Tibial artery (tissue), 4 donors: ENCODE data around the gene ERC2.

ENCODE experiments used
- DNase-seq, 2 donors: peaks; one replicate each; pipeline ENCODE4 v3.0.0-alpha.2; 2019
- H3K27ac ChIP-seq, 2 donors: fragments of 200-600 bp; sonication (generic) in 1 of 2; 1 replicate in 1 of 2; 2 replicates in 1 of 2; pipeline ENCODE4 v1.5.1; 2018 to 2019; ENCODE audit warnings: mild to moderate bottlenecking in 1 of 2
- H3K27me3 ChIP-seq, 2 donors: fragments of 200-600 bp; sonication (generic) in 1 of 2; one replicate each; pipeline versions ENCODE4 v1.5.1 to v1.6.0; 2016 to 2019
- H3K36me3 ChIP-seq, 3 donors: fragments of 200-600 bp; sonication (generic) in 2 of 3; one replicate each; pipeline ENCODE4 v1.5.1; 2016 to 2019; ENCODE audit warnings: mild to moderate bottlenecking in 2 of 3
- H3K4me1 ChIP-seq, 4 donors: fragments of 200-600 bp; sonication (generic) in 2 of 4; 1 replicate in 3 of 4; 2 replicates in 1 of 4; pipeline ENCODE4 v1.5.1; 2016 to 2019
- H3K4me3 ChIP-seq, 2 donors: fragments of 200-600 bp; sonication (generic) in 1 of 2; 1 replicate in 1 of 2; 2 replicates in 1 of 2; pipeline ENCODE4 v1.5.1; 2018 to 2019; ENCODE audit warnings: mild to moderate bottlenecking in 2 of 2
- H3K9me3 ChIP-seq, 3 donors: fragments of 200-600 bp; sonication (generic) in 1 of 3; one replicate each; pipeline ENCODE4 v1.5.1; 2016 to 2019
- CTCF ChIP-seq, 2 experiments: fragments of 200-600 bp in 1 of 2; fragments of 450-650 bp in 1 of 2; IDR thresholded peaks; one replicate each; pipeline ENCODE4 v1.5.1; 2017 to 2019; ENCODE audit warnings: antibody characterized with exemption in 2 of 2, mild to moderate bottlenecking in 1 of 2, moderate library complexity in 1 of 2
- intact Hi-C: fragments of 100-400 bp; cut with DNase I; formaldehyde crosslinking; loops from one replicate; pipeline ENCODE4 v1.15.0; 2023; ENCODE audit warnings: low total_unique reads

The ERC2 gene

DNA sequence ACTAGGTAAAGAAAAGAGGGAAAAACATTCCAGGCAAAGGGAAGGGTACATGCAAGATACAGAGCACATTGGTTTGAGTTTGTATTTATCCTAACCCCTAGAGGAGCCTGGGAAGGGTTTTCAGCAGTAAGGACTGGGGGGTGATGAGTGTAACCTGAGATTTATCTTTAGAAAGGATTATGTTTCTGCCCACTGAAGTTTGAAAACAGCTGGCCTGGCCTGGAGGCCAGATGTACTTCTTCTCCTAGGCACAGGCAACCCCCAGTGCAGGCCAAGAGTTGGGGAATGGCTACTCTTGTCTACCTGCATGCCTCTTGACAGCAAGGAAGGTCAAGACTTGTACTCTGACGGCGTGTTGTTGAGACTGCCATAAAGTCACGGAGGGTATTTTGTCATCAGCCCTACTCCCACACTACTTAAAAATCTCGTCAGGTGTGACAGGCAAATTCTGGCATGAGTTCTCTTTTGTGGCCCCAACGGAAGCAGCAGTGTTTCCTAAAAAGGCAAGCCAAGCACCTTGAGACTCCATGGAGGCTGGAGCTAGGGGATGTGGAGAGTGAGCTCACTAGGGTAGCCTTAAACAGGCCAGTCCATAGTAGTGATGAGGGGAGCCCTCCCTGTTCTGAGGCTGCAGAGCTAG lies 739.7 kb downstream of the ERC2 start:
- no peak overlapping the region for H3K27ac ChIP-seq
- no peaks in the 10 kb centered on the region for H3K9me3 ChIP-seq
- intact Hi-C loops, result no loop called here
- no peaks in the 10 kb centered on the region for H3K36me3 ChIP-seq
- no peak overlapping the region for H3K4me3 ChIP-seq
- no peaks in the 10 kb centered on the region for H3K4me1 ChIP-seq
- no peak for TF ChIP-seq CTCF (IDR thresholded peaks at IDR 0.05)
- no peak for DNase-seq
- peaks cover 0 to 4% of the 10 kb centered on the region in 2 donors for H3K27me3 ChIP-seq

DNA sequence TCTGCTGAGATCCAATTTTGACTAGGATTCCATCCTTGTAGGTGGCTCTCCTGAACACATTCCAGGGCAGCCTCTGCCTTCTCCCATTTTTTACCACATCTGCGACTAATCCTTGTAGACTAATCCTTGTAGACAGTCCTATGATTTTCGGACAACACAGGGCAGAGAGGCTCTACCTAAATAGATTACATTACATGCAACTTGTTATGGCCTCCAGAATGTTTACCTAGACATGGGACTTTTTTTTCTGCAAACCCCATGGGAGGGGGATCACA lies 741.8 kb downstream of the ERC2 start:
- no peak for DNase-seq
- H3K4me3 ChIP-seq, result no peak overlapping the region
- no peaks in the 10 kb centered on the region for H3K9me3 ChIP-seq
- no peaks in the 10 kb centered on the region for H3K36me3 ChIP-seq
- intact Hi-C loops, result no loop called here
- H3K27ac ChIP-seq, result no peak overlapping the region
- no peaks in the 10 kb centered on the region for H3K4me1 ChIP-seq
- H3K27me3 ChIP-seq, result peaks cover 0 to 17% of the 10 kb centered on the region in 2 donors
- TF ChIP-seq CTCF (IDR thresholded peaks at IDR 0.05), result no peak

DNA sequence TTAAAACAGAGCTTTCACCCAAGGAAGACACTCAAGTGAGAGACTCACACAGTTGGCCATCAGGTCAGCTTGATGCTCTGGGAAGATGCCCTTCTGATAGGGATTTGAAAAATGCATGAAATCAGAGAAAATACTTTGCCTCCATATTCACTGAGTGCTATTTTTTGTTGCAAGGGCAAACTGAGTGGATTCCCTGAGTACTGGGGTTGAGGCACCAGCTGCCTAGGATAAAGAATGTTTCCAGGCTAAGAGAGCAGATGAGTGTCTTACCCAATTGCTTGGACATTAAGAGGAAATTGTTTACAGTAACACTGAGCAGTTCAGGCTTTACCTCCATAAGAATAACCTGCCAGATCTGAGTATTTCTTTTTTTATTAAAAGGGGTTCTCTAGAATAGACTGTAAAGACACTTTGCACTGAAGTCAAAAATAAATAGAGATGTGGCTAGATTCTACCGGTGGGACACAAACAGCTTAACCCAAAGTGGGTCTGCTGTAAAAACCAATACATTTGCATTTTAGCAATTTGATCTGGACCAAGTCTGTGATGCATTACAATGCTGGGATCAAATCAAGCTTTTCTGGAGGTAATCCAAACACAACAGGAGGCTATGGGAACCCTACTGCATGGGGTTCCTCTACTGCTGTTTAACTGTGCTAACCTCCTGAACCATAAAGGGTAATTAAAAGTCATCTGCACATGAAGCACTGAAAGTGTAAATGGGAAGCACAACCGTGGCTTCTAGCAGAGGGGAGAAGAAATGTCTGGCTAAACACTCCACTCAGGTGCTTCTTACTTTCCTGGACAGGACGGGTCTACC lies 742.4 kb downstream of the ERC2 start:
- no peak overlapping the region for H3K4me3 ChIP-seq
- no peak overlapping the region for H3K27ac ChIP-seq
- peaks cover 0 to 18% of the 10 kb centered on the region in 2 donors for H3K27me3 ChIP-seq
- H3K4me1 ChIP-seq, result no peaks in the 10 kb centered on the region
- no peaks in the 10 kb centered on the region for H3K9me3 ChIP-seq
- TF ChIP-seq CTCF (IDR thresholded peaks at IDR 0.05), result no peak
- no peaks in the 10 kb centered on the region for H3K36me3 ChIP-seq
- no peak for DNase-seq
- intact Hi-C loops, result no loop called here

- Histone ChIP-seq H3K27me3 (peaks cover 0 to 25% of the 10 kb centered on the region in 2 donors), H3K4me1 (no peaks in the 10 kb centered on the region), H3K4me3 (no peak overlapping the region), H3K36me3 (no peaks in the 10 kb centered on the region), H3K9me3 (no peaks in the 10 kb centered on the region), H3K27ac (no peak overlapping the region)
- no peak for TF ChIP-seq CTCF (IDR thresholded peaks at IDR 0.05)
- DNase-seq, result no peak
- intact Hi-C loops, result no loop called here
Measured at GRCh38 chr3:55724821-55725220, 743.4 kb downstream of the ERC2 start.

- intact Hi-C loops, result no loop called here
- H3K27me3 ChIP-seq, result peaks cover 0 to 25% of the 10 kb centered on the region in 2 donors
- H3K36me3 ChIP-seq, result no peaks in the 10 kb centered on the region
- H3K27ac ChIP-seq, result no peak overlapping the region
- TF ChIP-seq CTCF (IDR thresholded peaks at IDR 0.05), result no peak
- no peaks in the 10 kb centered on the region for H3K4me1 ChIP-seq
- DNase-seq, result no peak
- H3K9me3 ChIP-seq, result no peaks in the 10 kb centered on the region
- no peak overlapping the region for H3K4me3 ChIP-seq
Measured at GRCh38 chr3:55724407-55724784, 743.9 kb downstream of the ERC2 start.
